Astrocyte (in vitro differentiated cells and primary cell): ENCODE measurements around the gene EDC3.
"Not testable (repeated sequence)": the region's sequence is repeated elsewhere in the genome, so short reads cannot be mapped to it uniquely, and the experiment has no call there.

ENCODE experiments used
- CTCF ChIP-seq: IDR thresholded peaks from 2 replicates; pipeline ENCODE4 v1.5.1; 2011; ENCODE audit warnings: low read depth, mild to moderate bottlenecking, inconsistent platforms, low read length, moderate library complexity; ENCODE audit not compliant: insufficient read depth
- EZH2 ChIP-seq: IDR thresholded peaks from 2 replicates; pipeline ENCODE4 v1.6.1; 2012; ENCODE audit warnings: mild to moderate bottlenecking, low read length, inconsistent platforms; ENCODE audit not compliant: insufficient read depth

GRCh38 chr15:74729372-74729771 lies 33.5 kb upstream of the EDC3 start:
- TF ChIP-seq EZH2, CTCF: not testable (repeated sequence)
